NCI-H2196 (cell line): ENCODE measurements around the gene CDC27.
"Not testable (repeated sequence)": the region's sequence is repeated elsewhere in the genome, so short reads cannot be mapped to it uniquely, and the experiment has no call there.

ENCODE experiments used
- DNase-seq: peaks from one replicate; lab custom pipeline; 2025; ENCODE audit not compliant: unreplicated experiment; lab: John Stamatoyannopoulos, UW

Gene CDC27

GRCh38 chr17:47159315-47159714 is 29.8 kb downstream of the CDC27 start:
- no peak for DNase-seq

GRCh38 chr17:47145351-47145750 is 43.7 kb downstream of the CDC27 start:
- DNase-seq: no peak

GRCh38 chr17:47135235-47135634 is 53.9 kb downstream of the CDC27 start:
- no peak for DNase-seq

- DNase-seq: not testable (repeated sequence)
Measured at GRCh38 chr17:47134354-47134753, 54.7 kb downstream of the CDC27 start.

- DNase-seq: no peak
Measured at GRCh38 chr17:47131761-47132160, 57.3 kb downstream of the CDC27 start.

DNA sequence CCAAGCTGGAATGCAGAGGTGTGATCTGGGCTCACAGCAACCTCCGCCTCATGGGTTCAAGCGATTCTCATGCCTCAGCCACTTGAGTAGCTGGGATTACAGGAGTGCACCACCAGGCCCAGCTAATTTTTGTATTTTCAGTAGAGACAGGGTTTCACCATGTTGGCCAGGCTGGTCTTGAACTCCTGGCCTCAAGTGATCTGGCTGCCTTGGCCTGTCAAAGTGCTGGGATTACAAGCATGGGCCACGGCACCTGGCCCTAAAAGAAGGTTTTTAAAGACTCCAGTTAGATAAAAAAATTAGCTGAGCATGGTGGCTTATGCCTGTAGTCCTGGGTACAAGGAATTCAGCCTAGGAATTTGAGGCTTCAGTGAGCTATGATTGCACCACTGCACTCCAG is 62.3 kb downstream of the CDC27 start:
- not testable (repeated sequence) for DNase-seq

DNA sequence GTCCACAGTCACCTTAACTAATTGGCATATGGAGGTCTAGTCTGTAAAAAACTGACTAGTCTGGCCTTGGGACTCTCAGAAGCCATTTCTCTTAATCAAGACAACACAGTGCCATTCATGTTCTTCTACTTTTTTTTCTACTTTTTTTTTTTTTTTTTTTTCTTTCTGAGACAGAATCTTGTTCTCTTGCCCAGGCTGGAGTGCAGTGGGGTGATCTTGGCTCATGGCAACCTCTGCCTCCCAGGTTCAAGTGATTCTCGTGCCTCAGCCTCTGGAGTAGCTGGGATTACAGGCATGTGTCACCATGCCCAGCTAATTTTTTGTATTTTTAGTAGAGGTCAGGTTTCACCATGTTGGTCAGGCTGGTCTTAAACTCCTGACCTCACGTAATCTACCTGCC is 65.8 kb downstream of the CDC27 start:
- not testable (repeated sequence) for DNase-seq

DNA sequence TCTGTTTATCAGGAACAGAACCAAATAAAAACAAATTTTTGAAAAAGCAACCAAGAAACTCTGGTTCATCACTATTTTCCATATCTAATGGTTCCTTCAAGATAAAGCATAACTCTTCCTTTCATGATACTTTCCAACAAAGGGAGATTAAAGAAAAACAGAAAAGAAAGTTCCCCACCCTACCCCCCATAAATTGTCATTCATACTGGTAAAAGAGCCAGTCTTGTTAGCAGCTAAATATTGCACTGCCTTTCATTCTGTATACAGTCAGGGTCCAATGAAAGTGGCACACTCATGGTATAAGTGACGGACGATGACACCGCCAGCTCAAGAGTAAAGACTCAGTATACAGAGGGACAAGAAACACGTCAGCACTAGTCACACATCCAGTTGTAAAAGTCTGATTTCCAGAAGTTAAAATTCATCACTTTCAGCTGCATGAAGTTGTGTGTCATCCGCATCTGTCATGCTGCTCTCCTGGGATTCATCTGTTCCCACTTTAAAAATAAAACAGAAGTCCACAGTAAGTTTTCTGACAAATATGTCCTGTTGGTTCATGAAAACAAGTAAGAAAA is 68.5 kb downstream of the CDC27 start:
- DNase-seq: no peak

DNA sequence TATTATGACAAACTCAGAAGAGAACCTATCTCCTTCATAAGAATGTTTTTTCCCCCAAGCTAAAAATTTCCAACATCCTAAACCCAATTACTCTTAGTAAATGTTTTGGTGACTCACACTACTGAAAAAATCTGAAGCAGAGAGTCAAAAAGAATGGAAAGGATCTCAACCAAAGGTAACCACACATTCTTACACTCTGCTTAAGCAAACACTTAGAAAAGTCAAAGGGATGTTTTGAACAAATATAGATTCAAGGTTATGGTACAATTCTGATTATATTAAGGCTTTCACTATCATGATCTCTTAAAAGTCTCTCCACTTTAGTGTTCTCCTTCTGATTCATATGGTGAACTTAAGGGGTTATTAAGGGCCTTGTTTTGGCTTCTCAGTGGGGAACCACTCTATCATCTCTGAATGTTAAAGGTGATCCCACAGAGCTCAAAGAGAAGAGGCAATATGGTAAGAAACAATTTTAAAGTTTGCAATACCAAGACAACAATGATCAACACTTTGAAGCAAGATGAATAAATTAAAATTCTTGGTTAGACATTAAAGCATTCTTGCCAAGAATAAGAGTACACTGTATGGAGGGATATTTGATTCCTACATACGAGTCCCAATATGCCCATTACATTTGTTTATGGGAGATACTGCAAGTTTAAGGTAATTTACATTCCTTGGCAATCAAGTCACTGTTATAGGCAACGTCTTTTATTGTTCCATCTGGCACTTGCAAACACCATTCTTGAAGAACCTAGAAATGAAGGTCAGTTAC is 69.2 kb downstream of the CDC27 start:
- DNase-seq: no peak

- DNase-seq: no peak
Measured at GRCh38 chr17:47117386-47117785, 71.7 kb downstream of the CDC27 start.

GRCh38 chr17:47106130-47106529 is 83.0 kb downstream of the CDC27 start:
- DNase-seq: no peak

GRCh38 chr17:47105246-47105645 is 83.8 kb downstream of the CDC27 start:
- not testable (repeated sequence) for DNase-seq

- DNase-seq: no peak
Measured at GRCh38 chr17:47102914-47103313, 86.2 kb downstream of the CDC27 start.

GRCh38 chr17:47099987-47100711 is 88.9 kb downstream of the CDC27 start:
- DNase-seq: peak; percentile 91

DNA sequence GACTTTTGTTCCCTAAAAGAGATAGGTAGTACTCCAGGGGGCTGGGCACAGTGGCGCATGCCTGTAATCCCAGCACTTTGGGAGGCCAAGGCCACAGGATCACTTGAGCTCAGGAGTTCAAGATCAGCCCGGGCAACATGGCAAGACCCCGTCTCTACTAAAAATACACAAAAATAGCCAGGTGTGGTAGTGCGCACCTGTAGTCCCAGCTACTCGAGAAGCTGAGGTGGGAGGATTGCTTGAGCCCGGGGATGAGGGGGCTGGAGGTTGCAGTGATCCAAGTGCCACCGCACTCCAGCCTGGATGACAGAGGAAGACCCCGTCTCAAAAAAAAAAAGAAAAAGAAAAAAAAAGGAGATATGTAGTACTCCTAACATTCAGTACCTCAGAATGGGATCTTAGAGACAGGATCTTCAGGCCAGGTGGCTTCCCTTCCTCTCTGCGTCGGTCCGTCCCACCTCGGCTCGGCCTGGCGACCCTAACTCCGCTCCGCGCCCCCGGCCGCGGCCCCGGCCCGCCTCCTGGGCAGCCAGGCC is 89.6 kb downstream of the CDC27 start:
- DNase-seq: no peak

DNA sequence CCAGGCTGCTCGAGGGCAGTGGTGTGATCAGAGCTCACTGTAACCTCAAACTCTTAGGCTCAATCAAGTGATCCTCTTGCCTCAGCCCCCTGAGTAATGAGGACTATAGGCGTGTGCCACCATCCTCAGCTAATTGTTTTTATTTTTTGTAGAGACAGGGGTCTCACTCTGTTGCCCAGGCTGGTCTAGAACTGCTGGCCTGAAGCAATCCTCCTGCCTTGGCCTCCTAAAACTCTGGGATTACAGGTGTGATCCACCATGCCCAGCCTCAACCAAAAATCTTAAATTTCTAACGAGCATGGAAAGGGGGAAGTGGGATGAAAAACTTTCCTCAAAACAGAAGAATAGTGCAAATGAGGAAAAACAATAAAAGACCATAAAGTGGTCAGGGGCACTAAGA is 92.8 kb downstream of the CDC27 start:
- DNase-seq: no peak

- no peak for DNase-seq
Measured at GRCh38 chr17:47095268-47095667, 93.8 kb downstream of the CDC27 start.

- DNase-seq: no peak
Measured at GRCh38 chr17:47087093-47087492, 102.0 kb downstream of the CDC27 start.

GRCh38 chr17:47085736-47086135 is 103.4 kb downstream of the CDC27 start:
- no peak for DNase-seq

DNA sequence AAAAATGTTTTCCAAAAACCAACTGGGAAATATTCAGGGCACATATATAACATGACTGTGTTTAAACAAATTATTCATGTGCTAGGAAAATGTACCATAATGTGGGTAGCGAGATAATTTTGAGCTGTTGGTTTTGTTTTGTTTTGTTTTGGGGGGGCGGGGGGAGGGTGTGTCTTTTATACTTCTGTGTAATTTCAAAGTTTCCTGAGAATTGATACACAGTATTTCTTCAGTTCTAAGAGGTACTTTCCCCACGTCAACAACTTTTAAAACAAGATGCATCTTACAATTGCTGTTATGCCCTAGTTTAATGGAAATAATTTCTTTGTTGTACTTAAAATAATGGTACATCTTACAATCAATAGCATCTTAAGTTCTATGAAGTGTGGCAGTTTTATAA is 110.3 kb downstream of the CDC27 start:
- no peak for DNase-seq

GRCh38 chr17:47077576-47077975 is 111.5 kb downstream of the CDC27 start:
- DNase-seq: no peak

GRCh38 chr17:47076171-47076570 is 112.9 kb downstream of the CDC27 start:
- no peak for DNase-seq
